Measurements from ENCODE around the gene METTL14.

GRCh38 chr4:118762730-118763477 lies 77.7 kb downstream of the METTL14 start:
- TF ChIP-seq CTCF (IDR thresholded peaks at IDR 0.05) (no peak), EZH2 (IDR thresholded peaks at IDR 0.05; ENCODE audit: borderline replicate concordance, insufficient read depth, low read depth, low read length, poor library complexity, severe bottlenecking) (no peak)

Measured in B cell (primary cell).